DMS79 treated with DMSO at 0.1 percent for 48 hours (cell line): ENCODE data around the gene TEX29.

Experiments
- DNase-seq: peaks from one replicate; lab custom pipeline; 2025; lab: John Stamatoyannopoulos, UW

The TEX29 gene

GRCh38 chr13:111319998-111320911, at the start of gene TEX29:
Gene TEX29 (plus strand): TSS chr13:111320642. CDS start chr13:111320891, 249 bp downstream.
- DNase-seq = no peak

GRCh38 chr13:111270765-111271698, 49.4 kb upstream of the TEX29 start:
- DNase-seq = no peak

- no peak for DNase-seq
These were observed 48.3 kb upstream of the TEX29 start for GRCh38 chr13:111272117-111272516.

DNA sequence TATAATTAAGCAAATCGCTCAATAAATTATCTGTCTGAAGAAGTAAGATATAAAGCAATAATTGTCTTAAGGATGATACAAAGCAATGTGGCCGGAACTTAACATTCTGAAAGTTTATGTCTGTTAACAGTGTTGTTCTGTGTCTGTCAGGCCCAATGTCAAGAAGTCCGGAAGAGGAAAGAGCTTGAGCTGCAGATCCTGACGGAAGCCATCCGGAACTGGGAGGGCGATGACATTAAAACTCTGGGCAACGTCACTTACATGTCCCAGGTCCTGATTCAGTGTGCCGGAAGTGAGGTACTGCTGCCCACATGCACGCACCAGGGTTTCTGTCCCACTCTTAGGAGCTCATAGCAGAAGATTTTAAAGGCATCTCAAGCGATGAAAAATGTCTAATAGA, 45.1 kb upstream of the TEX29 start:
- no peak for DNase-seq

DNA sequence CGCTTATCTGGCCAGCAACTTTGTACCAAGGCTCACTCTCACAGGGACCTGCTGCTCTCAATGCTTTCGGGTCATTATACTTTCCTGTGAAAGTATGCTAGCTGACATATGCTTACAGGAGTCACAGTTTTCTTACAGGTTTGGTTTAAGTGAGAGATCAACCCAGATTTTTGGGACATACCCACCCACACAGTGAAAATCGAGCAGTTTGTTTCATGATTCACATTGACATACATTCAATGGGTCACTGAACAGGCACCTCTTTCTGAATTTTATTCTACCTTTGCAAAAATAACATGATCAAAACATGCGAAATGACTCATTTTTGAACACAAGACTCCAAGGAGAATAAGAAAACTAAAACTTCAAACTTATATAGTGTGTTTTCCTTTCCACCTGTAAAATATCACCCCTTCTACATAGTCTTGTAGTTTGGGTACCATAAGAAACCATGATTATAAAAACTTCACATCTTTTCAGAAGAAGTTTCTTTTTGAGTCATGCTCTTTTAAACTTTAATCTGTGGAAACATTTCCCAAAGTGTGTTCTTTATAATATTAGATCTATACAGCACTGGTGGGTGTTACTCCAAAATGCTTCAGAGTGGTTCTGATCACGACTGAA, 44.3 kb upstream of the TEX29 start:
- no peak for DNase-seq

DNA sequence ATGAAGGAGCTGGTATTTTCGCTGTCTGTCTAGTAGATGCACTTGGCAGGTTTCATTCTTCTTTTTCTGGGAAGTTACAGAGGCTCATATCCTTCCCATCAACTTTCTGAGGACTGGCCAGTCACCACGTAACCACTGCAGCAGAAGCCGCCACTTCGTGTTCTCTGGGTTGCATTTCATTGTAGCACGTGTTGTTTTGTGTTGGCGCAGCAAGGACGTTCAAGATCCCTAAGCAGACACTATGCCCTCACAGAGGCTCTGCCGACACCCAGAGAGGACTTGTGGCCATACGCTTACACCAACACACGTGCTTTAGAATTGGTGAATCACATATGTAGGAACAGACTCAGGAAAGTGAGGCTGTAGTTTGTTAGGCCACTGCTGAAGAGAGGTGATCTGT, 42.2 kb upstream of the TEX29 start:
- no peak for DNase-seq

GRCh38 chr13:111278743-111279652, 41.4 kb upstream of the TEX29 start:
- DNase-seq = no peak

GRCh38 chr13:111280226-111280625, 40.2 kb upstream of the TEX29 start:
- DNase-seq = no peak

GRCh38 chr13:111280681-111281585, 39.5 kb upstream of the TEX29 start:
- no peak for DNase-seq

DNA sequence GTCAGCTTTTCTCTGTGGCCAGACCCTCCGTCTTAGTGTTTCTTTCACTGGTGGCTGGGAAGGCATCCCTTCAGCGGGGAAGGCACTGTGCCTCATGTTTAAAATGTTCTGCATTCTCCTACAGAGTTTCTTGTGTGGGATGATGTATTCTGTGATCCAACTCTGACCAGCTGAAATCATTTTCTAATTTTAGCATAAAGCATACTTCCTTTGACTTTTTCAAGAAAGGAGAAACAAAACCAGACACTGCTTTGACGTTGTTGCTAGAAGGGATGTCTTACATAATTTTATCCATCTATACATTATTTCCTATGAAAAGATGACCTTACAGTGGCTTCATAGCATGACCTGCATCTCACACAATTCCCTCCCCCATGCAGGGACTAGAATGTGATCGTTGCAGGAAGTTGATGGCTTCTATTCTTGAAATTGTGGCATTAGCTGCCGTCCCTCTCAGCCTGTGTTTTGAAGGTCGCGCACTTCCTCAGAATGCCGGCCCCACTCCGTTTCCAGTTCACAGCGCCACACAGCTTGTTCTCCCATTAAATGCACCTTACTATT, 38.6 kb upstream of the TEX29 start:
- no peak for DNase-seq

DNA sequence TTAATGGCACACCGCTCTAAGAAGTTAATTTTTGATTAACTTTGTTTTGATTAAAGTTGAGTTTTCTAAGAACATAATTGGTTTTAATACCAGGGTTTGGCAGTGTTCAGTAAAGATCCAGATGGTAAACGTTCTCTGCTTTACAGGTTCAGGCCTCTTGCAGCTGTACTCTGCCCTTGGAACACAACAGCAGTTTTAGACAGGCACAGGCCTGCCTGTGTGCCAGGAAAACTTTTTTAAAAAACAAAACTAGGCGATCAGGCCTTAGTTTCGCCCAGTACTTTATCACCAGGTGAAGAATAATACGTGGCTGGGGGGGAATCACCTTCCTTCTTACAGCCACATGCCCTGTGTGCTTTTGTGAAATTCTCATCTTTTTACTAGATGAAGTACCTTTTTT, 38.0 kb upstream of the TEX29 start:
- no peak for DNase-seq

- no peak for DNase-seq
These were observed 37.4 kb upstream of the TEX29 start for GRCh38 chr13:111282997-111283396.

DNA sequence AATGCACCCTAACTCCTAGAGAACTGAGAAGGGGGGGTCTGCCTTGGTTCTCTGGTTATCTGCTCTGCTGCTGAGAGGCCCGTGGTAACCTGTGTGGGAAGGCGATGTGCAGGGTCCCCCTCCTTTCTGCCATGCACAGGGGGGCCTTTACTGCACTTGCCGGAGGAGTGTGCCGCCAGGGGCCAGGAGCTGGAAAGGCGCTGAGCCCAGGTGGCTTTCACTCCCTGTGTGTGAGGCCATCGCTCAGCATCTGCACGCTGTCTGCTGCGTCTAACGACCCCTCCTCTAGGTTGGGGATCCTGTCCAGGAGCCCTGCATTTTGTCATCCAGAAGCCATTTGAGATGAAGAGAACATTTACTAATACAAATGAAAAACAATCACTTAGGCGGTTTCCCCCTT, 37.0 kb upstream of the TEX29 start:
- DNase-seq = no peak

DNA sequence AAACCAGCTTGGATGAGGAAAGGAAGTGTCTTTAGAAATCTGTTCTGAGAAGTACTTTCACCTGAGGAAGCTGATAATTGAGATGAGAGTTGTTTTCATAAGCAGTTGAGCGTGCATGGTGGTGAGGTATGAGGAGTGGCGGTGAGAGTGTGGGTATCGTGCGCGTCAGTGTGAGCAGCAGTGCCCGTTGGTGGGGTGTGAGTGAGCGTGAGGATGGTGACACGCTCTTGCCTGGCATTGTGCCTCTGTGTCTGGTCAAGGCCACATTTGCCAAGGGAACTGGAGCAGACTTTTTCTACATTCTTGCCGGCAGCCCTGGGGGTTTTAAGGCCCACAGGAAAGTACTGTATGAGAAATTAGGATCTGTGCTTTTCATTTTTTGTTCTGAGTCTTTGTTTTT, 36.5 kb upstream of the TEX29 start:
- DNase-seq = no peak

DNA sequence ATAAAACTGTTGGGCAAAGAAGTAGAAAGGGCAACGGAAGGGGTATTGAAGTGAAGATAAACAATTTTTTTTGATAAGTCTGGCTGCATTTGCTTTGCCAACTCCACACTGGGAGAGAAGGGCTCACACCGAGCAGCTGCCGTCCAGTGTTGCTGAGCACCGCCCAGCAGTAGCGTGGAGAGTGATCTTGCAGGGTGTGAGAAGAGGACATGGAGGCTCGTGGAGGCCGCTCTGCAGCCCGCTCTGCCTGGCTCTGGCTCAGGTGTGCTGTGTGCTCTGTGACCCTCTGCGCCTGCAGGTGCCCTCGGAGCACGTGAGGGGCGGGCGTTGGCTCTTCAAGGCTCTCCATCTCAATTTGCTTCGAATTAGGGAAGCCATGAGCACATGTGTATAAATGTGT, 35.9 kb upstream of the TEX29 start:
- DNase-seq = no peak

DNA sequence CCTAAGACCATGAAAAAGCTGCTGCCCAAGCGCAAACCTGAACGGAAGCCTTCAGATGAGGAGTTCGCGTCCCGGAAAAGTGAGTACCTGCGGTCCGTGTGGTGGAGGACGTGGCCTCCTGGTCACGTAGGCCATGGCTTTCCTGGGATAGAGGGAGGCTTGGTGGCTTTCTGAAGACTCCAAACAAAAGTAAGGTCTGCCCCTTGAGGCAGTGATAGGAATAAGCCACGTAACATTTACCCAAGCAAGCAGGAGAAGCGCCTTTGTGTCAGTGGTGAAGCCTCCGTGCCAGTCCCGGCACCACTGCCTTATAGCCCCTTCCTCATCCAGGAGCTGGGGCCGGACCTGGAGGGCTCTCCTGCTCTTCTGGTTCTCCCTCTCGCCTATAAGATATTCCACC, 34.3 kb upstream of the TEX29 start:
- DNase-seq = no peak

DNA sequence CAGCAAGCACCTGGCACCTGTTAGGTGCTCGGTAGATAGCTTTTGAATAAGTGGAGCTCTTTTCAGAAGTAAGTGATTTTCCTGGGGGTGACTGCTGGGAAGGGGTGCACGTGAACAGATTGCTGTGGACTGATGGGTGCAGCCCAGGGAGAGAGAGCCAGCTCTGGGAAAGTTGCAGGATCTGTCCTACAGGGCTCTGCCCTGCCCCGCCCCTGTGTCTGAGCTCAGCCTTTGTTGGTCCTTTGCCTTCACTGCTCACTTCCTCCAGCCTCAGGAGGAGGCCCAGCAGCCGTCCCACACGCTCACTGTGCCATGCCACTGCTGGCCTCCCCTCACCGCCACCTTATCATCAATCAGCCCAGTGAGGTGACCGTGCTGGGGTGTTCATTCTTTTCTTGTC, 33.7 kb upstream of the TEX29 start:
- DNase-seq = no peak

DNA sequence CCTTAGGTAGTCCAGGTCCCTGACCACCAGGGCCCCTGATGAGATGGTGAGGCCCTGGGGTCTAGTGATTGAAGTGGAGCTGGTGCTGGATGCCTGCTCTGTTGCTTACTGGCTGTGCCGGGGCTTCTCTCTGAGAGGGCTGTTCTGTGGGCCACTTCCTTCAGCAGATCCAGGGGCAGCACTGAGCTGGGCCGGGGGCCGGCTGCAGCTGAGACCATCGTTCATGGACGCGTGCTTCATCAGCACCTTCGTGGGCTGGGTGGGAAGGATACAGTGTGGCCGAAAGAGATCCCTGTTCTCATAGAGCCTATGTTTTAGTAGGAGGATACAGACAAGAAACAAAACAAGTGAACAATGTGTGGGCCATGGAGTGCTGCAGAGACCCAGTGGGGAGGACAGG, 33.2 kb upstream of the TEX29 start:
- no peak for DNase-seq

DNA sequence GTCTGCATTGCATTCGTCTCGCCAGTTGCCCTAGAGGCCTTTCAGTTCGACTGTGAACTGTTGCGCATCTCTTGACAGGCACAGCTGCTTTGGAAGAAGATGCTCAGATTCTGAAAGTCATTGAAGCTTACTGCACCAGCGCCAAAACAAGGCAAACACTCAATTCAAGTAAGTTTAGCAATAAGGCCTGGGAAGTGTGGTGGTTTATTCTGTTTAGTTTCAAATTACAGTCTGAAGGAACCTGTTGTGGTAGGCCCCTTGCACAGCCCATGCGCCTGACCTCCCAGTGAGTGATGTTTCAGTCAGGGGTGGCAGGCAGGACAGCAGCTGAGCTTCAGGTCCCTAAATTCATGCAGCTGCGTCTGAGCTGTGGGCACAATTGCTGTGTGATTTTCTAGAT, 32.2 kb upstream of the TEX29 start:
- DNase-seq = peak; percentile 64

GRCh38 chr13:111289251-111289650, 31.2 kb upstream of the TEX29 start:
- no peak for DNase-seq
